PC-9 (cell line): ENCODE results near the gene STAMBPL1.

Source experiments
- CTCF ChIP-seq: fragments of 200-600 bp; sonication (generic); conservative IDR thresholded peaks from 2 replicates; pipeline ENCODE4 v1.6.1; 2017; ENCODE audit warnings: mixed run types, antibody characterized with exemption, mild to moderate bottlenecking, moderate library complexity
- EZH2 ChIP-seq: fragments of 200-600 bp; sonication (generic); IDR thresholded peaks from 2 replicates; pipeline ENCODE4 v1.8.0; 2017; ENCODE audit warnings: antibody characterized with exemption, low read depth

- no peak for TF ChIP-seq EZH2
- TF ChIP-seq CTCF, result no peak; the same call in 1 of the 2 replicates
These were observed 44.2 kb upstream of the STAMBPL1 start for GRCh38 chr10:88835910-88836221.
